Activated naive CD4-positive, alpha-beta T cell treated with anti-CD3 and anti-CD28 coated beads, Interleukin-2, amount 50 U/mL, for 72 hours (primary cell): ENCODE results near the gene CYB5D1. TPM values are rescaled to one million over a fixed set of nuclear protein-coding genes. Genes with fewer than 3 reads are reported as not detected.

ENCODE experiments used
- ATAC-seq, 2 donors: fragments of 150-1000 bp; cut with Tn5 transposase; 2 replicates each; pipeline ENCODE4 v1.10.0; 2021; ENCODE audit warnings: mild to moderate bottlenecking in 2 of 2, moderate library complexity in 2 of 2
- DNase-seq, 2 donors: peaks; one replicate each; pipeline ENCODE4 v3.0.0; 2021 to 2022; ENCODE audit warnings: low spot score in 2 of 2
- H3K27ac Mint-ChIP-seq, 2 donors: one replicate each; pipeline ENCODE4 v1.8.0; 2022; ENCODE audit warnings: mild to moderate bottlenecking in 2 of 2, mixed read lengths in 2 of 2
- H3K36me3 Mint-ChIP-seq, 2 donors: one replicate each; pipeline ENCODE4 v1.8.0; 2022; ENCODE audit warnings: mixed read lengths in 2 of 2
- H3K9me3 Mint-ChIP-seq, 2 donors: one replicate each; pipeline ENCODE4 v1.8.0; 2022; ENCODE audit warnings: mixed read lengths in 2 of 2
- total RNA-seq, 2 donors: library from RNA; stranded (reverse); gene quantifications; one replicate each; pipeline ENCODE4 v1.2.3, GENCODE V29; 2022

Gene CYB5D1
- total RNA-seq, 2 donors from 2014 or later = 8.0 to 20.2 TPM

- Mint-ChIP-seq H3K9me3 (no peaks in the 10 kb centered on the region), H3K36me3 (peaks cover 0 to 20% of the 10 kb centered on the region in 2 donors), H3K27ac (no peak overlapping the region)
- DNase-seq = peak; percentile 48 to 76
- ATAC-seq = peak; percentile 12 to 29
Measured at GRCh38 chr17:7886227-7887037, 28.6 kb downstream of the CYB5D1 start.

- Mint-ChIP-seq H3K9me3 (no peaks in the 10 kb centered on the region), H3K27ac (no peak overlapping the region), H3K36me3 (peaks cover 0 to 20% of the 10 kb centered on the region in 2 donors)
- DNase-seq = no peak
- ATAC-seq = no peak
Measured at GRCh38 chr17:7887038-7887481, 29.3 kb downstream of the CYB5D1 start.

GRCh38 chr17:7887482-7888183, 29.8 kb downstream of the CYB5D1 start:
- DNase-seq (peak; percentile 77 to 83), ATAC-seq (peak; percentile 66 to 83)
- no peaks in the 10 kb centered on the region for H3K9me3 Mint-ChIP-seq
- peaks cover 0 to 20% of the 10 kb centered on the region in 2 donors for H3K36me3 Mint-ChIP-seq
- H3K27ac Mint-ChIP-seq = no peak overlapping the region

GRCh38 chr17:7888184-7888920, 30.5 kb downstream of the CYB5D1 start, which contains the start of gene CHD3:
CHD3 (plus strand) TSS chr17:7888789; CDS start chr17:7889001, 212 bp downstream.
- DNase-seq = peak; percentile 65 to 68
- no peaks in the 10 kb centered on the region for H3K9me3 Mint-ChIP-seq
- H3K36me3 Mint-ChIP-seq = peaks cover 0 to 20% of the 10 kb centered on the region in 2 donors
- H3K27ac Mint-ChIP-seq = peak within 1 kb of the TSS in 1 of 2 donors; percentile 65
- ATAC-seq = peak; percentile 14 to 36

GRCh38 chr17:7889166-7889955, 31.6 kb downstream of the CYB5D1 start:
- Mint-ChIP-seq H3K9me3 (no peaks in the 10 kb centered on the region), H3K36me3 (peaks cover 0 to 27% of the 10 kb centered on the region in 2 donors), H3K27ac (peak overlapping the region in 1 of 2 donors; percentile 65)
- ATAC-seq (no peak), DNase-seq (peak; percentile 53 to 64)

- ATAC-seq (no peak), DNase-seq (peak in 1 of 2 donors; percentile 33)
- peak overlapping the region; percentile 69 to 72 for H3K27ac Mint-ChIP-seq
- no peaks in the 10 kb centered on the region for H3K9me3 Mint-ChIP-seq
- H3K36me3 Mint-ChIP-seq = peaks cover 15 to 43% of the 10 kb centered on the region in 2 donors
Measured at GRCh38 chr17:7893187-7893880, 35.5 kb downstream of the CYB5D1 start.

- DNase-seq = peak in 1 of 2 donors; percentile 16
- H3K27ac Mint-ChIP-seq = peak overlapping the region; percentile 69 to 70
- H3K36me3 Mint-ChIP-seq = peaks cover 15 to 44% of the 10 kb centered on the region in 2 donors
Measured at GRCh38 chr17:7894226-7894625, 36.4 kb downstream of the CYB5D1 start.

GRCh38 chr17:7894866-7895265, 37.1 kb downstream of the CYB5D1 start:
- peak overlapping the region; percentile 69 to 70 for H3K27ac Mint-ChIP-seq
- peak in 1 of 2 donors; percentile 45 for DNase-seq
- H3K36me3 Mint-ChIP-seq = peaks cover 20 to 47% of the 10 kb centered on the region in 2 donors
- H3K9me3 Mint-ChIP-seq = no peaks in the 10 kb centered on the region
- no peak for ATAC-seq

More at GRCh38 chr17:7894226-7894625, 36.4 kb downstream of the CYB5D1 start:
- H3K9me3 Mint-ChIP-seq = no peaks in the 10 kb centered on the region
- ATAC-seq = no peak

- Mint-ChIP-seq H3K27ac (peak overlapping the region; percentile 37 to 75), H3K36me3 (peaks cover 22 to 55% of the 10 kb centered on the region in 2 donors), H3K9me3 (no peaks in the 10 kb centered on the region)
- DNase-seq (peak in 1 of 2 donors; percentile 48), ATAC-seq (peak in 1 of 2 donors; percentile 53)
Measured at GRCh38 chr17:7897090-7897489, 39.3 kb downstream of the CYB5D1 start.

GRCh38 chr17:7897773-7898172, 40.0 kb downstream of the CYB5D1 start:
- ATAC-seq (peak in 1 of 2 donors; percentile 75), DNase-seq (peak in 1 of 2 donors; percentile 51)
- Mint-ChIP-seq H3K36me3 (peaks cover 22 to 60% of the 10 kb centered on the region in 2 donors), H3K27ac (peak overlapping the region; percentile 25 to 75), H3K9me3 (no peaks in the 10 kb centered on the region)

- ATAC-seq = no peak
- Mint-ChIP-seq H3K9me3 (no peaks in the 10 kb centered on the region), H3K36me3 (peaks cover 16 to 39% of the 10 kb centered on the region in 2 donors), H3K27ac (peak overlapping the region; percentile 62)
- no peak for DNase-seq
Measured at GRCh38 chr17:7903154-7904103, 45.6 kb downstream of the CYB5D1 start.

GRCh38 chr17:7909089-7909488, 51.3 kb downstream of the CYB5D1 start:
- H3K36me3 Mint-ChIP-seq = peaks cover 6 to 8% of the 10 kb centered on the region in 2 donors
- no peaks in the 10 kb centered on the region for H3K9me3 Mint-ChIP-seq
- no peak for ATAC-seq
- peak overlapping the region in 1 of 2 donors; percentile 72 for H3K27ac Mint-ChIP-seq
- no peak for DNase-seq

- DNase-seq (no peak), ATAC-seq (no peak)
- H3K9me3 Mint-ChIP-seq = no peaks in the 10 kb centered on the region
- H3K27ac Mint-ChIP-seq = peak overlapping the region; percentile 50 to 72
- peaks cover 8% of the 10 kb centered on the region in 2 donors for H3K36me3 Mint-ChIP-seq
Measured at GRCh38 chr17:7910281-7910680, 52.5 kb downstream of the CYB5D1 start.

GRCh38 chr17:7910711-7911110, 52.9 kb downstream of the CYB5D1 start:
- DNase-seq = no peak
- H3K27ac Mint-ChIP-seq = peak overlapping the region in 1 of 2 donors; percentile 72
- H3K36me3 Mint-ChIP-seq = peaks cover 8 to 12% of the 10 kb centered on the region in 2 donors
- H3K9me3 Mint-ChIP-seq = no peaks in the 10 kb centered on the region
- no peak for ATAC-seq
